Astrocyte (in vitro differentiated cells and primary cell): ENCODE results near the gene RALGAPA2.

Source experiments
- EZH2 ChIP-seq: IDR thresholded peaks from 2 replicates; pipeline ENCODE4 v1.6.1; 2012; ENCODE audit warnings: mild to moderate bottlenecking, low read length, inconsistent platforms; ENCODE audit not compliant: insufficient read depth
- TF ChIP-seq, protein P1 (sequence below): IDR thresholded peaks from 2 replicates; pipeline ENCODE4 v1.5.1; 2011; ENCODE audit warnings: low read depth, mild to moderate bottlenecking, inconsistent platforms, low read length, moderate library complexity; ENCODE audit not compliant: insufficient read depth

DNA sequence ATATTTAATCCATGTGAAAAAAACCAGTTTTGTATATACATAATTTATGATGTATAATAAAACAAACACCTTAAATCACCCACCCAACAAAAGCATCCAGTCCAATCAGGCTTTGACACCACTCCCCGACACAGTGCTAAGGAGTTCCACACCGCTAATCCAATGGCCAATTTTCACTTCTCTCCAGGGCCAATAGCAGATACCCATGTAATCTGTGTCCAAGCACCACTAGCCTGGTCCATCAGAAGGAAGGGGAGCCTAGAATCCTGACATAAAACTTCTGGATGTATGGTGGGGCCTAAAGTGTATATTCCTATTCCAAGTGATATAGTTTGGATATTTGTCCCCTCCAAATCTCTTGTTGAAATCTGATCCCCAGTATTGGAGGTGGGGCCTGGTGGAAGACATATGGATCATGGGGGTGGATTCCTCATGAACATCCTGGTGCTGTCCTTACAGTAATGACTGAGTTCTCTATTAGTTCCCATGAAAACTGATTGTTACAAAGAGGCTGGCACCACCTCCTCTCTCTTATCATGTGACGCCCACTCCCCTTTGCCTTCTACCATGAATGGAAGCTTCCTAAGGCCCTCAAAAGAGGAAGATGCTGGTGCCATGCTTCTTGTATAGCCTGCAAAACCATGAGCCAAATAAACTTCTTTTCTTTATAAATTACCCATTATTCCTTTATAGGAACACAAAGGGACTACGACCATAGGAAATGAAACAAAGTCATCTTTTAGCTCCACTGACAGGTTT lies 20.8 kb downstream of the RALGAPA2 start:
- TF ChIP-seq, protein P1, sequence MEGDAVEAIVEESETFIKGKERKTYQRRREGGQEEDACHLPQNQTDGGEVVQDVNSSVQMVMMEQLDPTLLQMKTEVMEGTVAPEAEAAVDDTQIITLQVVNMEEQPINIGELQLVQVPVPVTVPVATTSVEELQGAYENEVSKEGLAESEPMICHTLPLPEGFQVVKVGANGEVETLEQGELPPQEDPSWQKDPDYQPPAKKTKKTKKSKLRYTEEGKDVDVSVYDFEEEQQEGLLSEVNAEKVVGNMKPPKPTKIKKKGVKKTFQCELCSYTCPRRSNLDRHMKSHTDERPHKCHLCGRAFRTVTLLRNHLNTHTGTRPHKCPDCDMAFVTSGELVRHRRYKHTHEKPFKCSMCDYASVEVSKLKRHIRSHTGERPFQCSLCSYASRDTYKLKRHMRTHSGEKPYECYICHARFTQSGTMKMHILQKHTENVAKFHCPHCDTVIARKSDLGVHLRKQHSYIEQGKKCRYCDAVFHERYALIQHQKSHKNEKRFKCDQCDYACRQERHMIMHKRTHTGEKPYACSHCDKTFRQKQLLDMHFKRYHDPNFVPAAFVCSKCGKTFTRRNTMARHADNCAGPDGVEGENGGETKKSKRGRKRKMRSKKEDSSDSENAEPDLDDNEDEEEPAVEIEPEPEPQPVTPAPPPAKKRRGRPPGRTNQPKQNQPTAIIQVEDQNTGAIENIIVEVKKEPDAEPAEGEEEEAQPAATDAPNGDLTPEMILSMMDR = no peak
- TF ChIP-seq EZH2 = no peak
